Right forelimb (tissue), 1 donor: Measurements from ENCODE around the gene MPHOSPH6.
"Not testable (repeated sequence)": the region's sequence is repeated elsewhere in the genome, so short reads cannot be mapped to it uniquely, and the experiment has no call there.

ENCODE experiments used
- DNase-seq: peaks from one replicate; pipeline ENCODE4 v3.0.0-alpha.2; 2018

Gene MPHOSPH6

DNA sequence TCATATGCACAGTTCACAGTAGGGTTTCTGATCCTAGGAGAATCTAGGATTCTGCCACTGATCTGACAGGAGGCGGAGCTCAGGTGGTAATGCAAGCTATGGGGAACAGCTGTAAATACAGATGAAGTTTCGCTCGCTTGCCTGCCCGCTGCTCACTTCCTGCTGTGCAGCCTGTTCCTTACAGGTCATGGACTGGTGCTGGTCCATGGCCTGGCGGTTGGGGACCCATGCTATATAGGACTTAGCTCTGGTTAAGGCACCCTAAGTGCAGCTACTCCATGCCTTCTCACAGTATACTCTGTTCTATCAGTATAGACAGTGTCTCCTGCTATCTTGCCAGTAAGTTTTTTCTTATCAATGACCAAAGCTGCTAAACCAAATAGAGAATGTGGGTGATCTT, 2.4 kb downstream of the MPHOSPH6 start:
- no peak for DNase-seq

DNA sequence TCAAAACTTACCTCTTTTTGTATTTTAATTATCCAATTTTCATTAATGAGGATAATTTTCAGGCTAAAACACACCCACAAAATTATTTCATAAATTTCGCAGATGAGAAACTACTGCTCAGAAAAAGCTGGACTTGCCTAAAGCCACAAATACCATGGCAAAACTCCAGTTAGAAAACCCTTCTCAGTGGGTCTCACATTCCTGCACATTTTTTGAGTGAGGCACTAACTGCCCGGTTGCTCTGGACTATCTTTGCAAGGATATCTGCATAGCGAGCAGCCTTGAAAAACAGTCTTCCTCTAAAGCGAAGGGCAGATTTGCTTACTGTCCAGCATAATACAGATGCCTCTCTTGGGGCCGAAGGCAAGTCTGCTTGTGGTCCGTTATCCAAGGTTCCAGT, 9.8 kb downstream of the MPHOSPH6 start:
- DNase-seq = no peak

DNA sequence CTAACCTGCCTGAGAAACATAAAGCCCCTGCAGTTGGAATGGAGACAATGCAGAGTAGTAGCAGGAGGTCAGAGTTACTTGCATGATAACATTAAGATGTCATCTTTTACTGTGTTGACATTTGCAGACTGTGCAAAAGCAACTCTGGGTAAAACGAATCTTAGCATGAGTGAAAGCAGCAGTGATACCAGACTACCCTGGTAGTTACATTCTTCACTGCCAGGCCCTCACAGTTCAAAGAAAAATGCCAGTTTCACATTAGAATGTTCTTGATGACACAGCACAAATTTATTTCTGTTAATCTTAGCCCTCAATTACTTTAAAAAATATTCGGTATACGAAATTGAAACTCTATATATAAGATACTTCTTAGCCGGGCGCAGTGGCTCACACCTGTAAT, 12.2 kb downstream of the MPHOSPH6 start:
- no peak for DNase-seq

DNA sequence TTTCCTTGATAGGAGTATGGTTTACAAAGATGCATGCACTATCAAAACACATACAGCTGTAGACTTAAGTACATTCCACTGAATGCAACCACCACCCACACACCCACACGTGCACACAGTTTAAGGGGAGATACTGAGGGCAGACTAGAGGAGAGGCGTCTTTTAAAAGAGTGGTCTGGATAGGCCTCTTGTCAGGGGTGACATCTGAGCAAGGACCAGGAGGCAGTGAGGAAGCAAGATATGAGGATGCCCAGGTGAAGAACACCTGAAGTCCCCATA, 12.6 kb downstream of the MPHOSPH6 start:
- DNase-seq = no peak

DNA sequence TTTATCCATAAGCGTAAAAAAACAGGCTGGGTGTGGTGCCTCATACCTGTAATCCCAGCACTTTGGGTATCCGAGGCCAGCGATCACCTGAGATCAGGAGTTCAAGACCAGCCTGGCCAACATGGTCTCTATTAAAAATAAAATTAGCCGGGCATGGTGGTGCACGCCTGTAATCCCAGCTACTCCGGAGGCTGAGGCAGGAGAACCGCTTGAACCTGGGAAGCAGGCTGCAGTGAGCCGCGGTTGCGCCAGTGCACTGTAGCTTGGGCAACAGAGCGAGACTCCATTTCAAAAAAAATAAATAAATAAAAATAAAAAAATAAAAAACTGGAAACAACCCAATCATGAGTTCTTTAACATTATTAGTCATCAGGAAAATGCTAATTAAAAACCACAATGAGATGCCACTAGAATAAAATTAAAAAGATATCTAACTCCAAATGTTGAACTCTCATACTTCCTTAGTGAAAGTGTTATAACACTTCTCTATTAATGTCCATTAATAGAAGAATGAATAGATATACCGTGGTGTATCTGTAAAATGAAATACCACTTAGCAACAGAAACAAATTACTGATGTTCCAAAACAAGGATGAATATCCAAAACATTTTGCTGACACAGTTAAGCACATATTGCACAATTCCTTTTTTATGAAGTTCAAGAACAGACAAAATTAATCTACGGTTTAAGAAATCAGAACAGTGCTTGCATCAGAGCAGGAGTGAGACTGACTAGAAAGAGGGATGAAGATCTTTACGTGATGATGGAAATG, 13.1 kb downstream of the MPHOSPH6 start:
- DNase-seq = no peak

DNA sequence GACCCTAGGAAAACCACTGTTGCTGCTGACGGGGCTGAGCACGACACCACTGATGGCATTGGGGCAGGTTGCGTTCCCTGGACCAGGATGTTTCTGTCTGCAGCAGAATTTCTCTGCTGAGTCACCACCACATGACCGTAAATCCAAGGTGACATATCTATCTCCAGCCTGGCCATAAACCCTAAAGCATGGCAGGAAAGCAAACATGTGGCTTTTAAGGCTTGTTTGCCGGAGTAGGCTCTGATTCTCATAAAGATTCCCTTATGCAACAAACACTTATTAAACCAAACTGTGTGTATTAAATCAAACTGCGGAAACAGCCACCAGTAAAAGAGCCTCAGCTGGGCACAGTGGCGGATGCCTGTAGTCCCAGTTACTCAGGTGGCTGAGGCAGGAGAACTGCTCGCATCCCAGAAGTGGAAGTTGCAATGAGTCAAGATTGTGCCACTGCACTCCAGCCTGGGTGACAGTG, 17.3 kb downstream of the MPHOSPH6 start:
- DNase-seq = no peak

DNA sequence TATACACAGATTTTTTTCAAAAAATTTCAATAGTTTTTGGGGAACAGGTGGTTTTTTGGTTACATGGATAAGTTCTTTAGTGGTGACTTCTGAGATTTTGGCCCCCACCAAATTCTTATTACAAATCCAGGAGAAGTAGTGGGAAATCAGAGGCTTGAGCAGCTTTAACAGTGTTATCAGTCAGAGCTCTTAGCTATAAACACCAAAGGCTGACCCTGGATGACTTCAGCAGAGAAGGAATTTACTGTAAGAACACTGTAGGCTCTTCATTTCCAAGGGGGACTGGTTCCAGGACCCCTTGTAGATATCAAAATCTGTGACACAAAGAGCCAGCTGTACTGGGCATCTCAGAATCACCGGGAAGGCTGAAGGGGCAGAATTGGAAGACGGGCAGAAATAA, 17.8 kb downstream of the MPHOSPH6 start:
- no peak for DNase-seq

DNA sequence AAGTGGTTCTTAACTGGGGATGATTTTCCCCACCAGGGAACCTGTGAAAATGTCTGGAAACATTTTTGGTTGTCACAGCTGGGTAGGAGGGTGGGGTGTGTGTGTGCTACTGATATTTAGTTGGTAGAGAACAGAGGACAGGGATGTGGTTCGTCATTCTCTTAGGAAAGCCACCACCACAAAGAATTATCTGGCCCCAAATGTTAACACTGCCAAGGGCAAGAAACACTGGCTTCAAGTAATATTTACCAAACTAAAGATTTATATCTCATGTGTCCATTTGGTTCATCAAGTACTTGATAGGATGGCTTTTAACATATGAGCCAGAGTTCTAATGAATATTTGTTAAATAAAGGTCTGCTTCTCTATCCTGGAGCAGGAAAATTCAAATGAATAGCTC, 19.5 kb downstream of the MPHOSPH6 start:
- no peak for DNase-seq

DNA sequence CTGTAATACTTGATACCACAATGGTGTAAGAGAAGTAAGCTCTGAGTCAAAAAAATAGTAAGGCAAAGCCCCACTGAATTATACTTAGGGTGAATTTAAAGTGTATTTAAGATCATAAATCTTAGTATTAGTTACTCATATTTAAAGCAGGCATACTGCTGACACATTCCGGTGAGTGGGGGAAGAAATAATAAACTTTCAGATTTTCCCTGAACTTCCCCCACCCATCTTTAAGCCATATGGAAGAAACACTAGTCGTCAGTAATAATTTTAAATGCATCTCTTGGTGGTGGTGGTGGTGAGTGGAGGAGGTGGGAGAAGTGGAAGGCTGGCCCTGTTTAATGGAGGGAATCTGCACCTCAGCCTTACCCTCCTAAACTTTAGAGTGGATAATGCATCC, 20.5 kb downstream of the MPHOSPH6 start:
- DNase-seq = no peak

DNA sequence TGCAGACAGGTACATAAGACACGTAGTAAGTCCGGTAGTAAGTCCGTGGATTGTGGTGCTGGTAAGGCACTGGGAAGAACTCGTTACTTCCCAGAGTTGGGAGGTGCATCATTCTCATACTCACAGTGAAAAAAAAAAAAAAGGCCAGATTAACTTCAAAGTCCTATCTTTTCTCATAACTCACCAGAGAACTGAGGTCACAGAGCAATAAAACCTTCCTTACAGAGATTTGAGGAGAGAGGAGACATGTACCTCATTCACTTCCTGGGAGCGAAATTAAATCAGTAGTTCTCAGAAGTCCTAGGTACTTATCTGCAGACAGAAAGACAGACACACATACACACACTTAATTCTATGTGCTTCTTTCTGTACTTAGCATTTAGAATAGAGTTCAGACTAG, 22.5 kb downstream of the MPHOSPH6 start:
- no peak for DNase-seq

DNA sequence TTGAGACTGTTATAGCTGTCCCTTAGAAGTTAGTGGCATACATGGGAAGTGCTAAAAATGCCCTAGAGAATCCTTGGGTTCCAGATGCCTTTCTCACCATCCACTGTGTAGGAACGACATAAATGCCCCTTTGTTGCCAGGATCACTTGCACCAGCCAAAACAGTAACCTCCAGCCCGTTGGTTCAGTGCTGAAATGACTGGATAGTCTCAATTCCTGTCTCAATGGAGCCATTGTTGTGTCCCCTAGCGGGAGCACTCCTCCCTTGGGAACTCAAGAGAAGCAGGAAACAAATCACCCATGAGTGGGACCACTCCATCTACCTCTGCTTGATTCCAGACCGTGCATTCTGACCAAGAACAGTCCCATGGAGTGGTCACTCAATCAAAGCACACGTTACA, 23.1 kb downstream of the MPHOSPH6 start:
- DNase-seq = no peak

DNA sequence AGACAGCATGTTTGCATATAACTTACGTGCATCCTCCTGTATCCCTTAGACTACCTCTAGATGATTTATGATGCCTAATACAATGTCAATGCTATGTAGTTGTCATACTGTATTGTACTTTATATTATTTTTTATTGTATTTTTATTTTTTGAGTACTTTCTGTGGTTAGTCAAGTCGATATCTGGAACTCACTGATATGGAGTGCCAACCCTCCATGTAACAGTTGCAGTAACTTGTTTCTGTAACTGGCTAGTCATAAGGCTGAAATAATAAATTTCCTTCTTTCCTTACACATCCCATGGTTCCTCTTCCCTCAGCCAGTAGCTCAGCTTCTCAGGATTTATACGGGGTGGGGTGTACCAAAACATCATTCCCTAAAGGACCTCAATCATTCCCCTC, 23.5 kb downstream of the MPHOSPH6 start:
- DNase-seq = no peak

DNA sequence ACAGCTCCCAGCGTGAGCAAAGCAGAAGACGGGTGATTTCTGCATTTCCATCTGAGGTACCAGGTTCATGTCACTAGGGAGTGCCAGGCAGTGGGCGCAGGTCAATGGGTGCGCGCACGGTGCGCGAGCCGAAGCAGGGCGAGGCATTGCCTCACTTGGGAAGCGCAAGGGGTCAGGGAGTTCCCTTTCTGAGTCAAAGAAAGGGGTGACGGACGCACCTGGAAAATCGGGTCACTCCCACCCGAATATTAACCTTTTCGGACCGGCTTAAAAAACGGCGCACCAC, 30.8 kb downstream of the MPHOSPH6 start:
- not testable (repeated sequence) for DNase-seq

DNA sequence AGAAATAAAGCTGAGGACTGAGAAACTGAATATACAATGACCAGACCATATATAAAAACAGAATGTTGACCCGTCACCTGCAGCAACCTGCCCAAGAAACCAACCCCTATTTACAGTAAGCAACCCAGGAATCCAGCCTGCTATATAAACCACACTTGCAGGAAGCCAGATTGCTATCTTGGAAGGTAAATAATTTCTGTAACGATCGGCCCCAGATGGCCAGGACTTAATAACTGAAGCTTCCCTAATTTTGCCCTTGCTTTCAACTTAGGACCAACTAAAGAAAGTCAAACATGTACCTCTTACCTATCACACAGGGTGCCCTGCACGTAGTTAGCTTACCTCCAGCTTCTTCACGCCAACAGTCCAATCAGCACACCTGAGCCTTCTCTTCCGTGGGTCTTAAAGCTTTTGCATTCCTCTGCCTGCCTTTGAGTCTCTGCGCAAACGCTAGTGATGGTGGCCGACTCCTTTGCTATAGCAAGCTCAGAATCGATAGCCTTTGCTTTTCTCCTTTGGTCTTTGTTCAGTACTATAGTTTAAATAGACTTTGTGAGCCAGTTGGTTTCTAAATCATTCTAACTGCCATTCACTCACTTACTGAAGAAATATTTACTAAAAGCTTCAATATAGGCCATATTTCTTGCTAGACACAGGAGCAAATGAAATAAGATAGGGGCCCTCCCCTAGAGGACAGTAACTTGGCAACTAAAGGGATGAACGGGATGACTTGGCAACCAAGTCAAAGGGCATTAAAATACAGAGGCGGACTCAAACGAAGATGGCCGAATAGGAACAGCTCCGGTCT, 31.3 kb downstream of the MPHOSPH6 start:
- no peak for DNase-seq

DNA sequence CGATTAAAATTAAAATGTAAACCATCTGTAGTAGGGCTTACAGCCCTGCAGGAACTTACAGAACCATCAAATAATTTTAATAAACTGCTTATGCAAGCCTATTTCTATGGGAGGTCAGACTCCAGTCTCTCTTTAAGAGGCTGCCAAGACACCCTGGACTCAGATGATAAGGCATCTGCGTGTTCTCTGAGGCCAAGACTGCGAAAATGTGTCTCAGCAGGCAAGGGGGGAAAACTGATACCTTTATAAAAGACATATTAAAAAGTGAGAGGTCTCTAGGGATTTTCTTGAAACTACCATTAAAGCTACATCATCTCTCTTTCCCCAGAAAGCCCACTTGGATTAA, 32.2 kb downstream of the MPHOSPH6 start:
- DNase-seq = no peak

DNA sequence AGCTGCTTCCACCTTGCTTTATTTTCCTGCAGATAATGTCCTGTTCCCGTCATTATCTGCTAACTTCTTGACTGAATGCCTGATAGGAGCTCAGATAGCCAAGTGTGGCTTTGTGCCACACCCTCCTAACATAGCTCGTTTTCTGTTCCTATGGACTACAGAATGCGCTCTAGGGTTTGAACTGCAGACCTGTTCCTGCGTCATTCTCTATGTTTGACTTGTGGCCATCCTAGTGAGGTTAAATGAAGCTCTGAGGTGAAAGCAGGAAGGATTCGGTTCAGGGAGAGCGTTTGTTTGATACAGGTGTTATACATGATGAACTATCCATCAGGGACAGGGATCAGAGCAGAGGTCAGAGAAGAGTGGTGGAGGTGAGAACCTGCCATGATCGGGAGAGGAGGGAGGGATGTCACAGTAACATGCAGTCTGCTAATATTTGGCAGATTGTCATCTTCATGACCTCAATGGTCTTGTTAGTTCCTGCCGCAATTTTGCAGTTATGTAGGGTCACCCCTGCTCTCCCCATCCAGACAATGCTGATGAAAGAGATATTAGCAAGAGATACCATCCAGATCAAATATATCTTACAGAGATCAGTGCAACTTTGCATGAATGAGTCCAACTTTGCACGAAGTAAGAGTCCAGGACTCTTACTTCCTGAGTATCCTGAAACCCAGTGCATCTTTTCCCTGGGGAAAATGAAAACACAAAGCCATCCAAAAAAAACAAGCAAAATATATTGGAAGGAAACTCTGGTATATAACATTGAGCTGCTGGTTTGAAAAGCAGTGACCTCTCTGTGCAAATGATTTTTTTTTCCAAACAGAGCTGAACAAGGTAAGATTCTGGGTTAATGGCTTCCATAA, 32.8 kb downstream of the MPHOSPH6 start:
- no peak for DNase-seq

DNA sequence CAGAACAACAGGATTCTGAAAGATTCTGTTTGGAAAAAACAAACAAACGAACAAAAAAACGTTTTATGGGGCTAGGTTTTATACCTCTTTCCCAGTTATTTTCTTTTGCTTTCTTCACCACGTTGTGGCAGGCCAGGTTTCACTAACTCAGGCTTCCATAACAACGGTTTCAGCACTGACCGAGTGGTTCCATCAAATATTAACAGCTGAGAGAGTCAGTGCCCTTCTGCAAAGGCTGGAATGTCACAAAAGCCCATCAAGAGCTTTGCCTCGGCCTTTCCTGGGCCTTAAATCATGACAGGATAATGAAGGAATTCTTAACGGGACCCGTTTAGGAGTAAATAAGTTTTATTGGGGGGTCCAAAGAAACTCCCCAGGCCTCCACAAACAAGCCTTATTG, 34.2 kb downstream of the MPHOSPH6 start:
- no peak for DNase-seq

DNA sequence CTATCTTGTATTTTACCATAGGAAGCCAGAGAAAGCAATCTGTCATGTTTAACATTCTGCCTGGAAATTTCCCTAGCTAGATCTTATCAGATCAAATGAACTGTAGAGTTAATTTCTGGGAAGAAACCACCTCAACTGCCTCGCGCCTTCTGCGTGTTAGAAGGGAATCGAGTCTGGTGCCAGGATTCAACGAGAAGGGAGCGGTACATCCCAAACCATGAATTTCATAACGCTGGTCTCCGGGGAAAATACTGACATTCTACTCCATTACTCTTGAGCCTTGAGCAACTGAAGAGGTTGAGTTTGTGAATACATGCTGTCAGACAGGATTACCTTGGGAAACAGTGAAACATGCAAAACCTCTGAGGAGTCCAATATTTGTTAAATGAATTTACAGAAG, 35.2 kb downstream of the MPHOSPH6 start:
- DNase-seq = no peak

DNA sequence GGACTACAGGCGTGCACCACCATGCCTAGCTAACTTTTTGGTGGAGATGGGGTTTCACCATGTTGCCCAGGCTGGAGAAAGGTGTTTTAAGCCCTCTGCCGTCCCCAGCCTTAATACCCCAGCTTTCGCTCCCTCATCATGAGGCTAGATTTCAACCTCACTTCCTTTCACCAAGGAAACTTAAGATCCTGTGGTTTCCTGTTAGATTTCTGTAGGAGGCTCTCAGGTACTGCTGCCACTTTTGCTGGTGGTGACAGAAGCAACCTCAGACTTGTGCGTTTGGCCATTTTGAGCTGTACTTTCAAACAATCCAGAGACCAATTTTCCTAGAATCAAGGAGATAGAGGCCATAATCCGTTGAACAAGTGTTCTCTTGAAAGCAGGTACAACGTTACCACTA, 36.2 kb downstream of the MPHOSPH6 start:
- no peak for DNase-seq

DNA sequence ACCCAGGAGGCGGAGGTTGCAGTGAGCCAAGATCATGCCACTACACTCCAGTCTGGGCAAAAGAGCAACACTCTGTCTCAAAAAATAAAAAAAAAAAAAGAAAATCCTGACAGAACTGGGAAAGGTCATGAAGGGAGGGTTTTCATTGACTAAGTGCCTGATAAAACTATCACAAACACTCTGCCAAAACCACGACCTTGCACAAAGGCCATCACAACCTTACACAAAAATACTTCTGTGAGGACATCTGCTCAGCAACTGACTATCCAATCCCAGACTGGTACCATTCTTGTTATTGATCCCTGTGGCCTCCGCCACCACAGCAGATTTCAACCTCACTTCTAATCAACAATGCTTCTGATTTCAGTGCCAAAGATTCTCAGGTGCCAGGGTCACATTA, 40.1 kb downstream of the MPHOSPH6 start:
- no peak for DNase-seq

DNA sequence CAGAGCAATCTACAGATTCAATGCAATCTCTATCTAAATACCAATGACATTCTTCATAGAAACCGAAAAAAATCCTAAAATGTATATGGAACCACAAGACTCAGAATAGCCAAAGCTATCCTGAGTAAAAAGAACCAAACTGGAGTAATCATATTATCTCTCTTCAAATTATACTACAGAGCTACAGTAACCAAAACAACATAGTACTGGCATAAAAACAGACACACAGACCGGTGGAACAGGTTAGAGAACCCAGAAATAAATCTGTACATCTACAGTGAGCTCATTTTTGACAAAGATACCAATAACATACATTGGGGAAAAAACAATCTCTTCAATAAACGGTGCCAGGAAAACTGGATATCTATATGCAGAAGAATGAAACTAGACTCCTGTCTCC, 45.4 kb downstream of the MPHOSPH6 start:
- no peak for DNase-seq

DNA sequence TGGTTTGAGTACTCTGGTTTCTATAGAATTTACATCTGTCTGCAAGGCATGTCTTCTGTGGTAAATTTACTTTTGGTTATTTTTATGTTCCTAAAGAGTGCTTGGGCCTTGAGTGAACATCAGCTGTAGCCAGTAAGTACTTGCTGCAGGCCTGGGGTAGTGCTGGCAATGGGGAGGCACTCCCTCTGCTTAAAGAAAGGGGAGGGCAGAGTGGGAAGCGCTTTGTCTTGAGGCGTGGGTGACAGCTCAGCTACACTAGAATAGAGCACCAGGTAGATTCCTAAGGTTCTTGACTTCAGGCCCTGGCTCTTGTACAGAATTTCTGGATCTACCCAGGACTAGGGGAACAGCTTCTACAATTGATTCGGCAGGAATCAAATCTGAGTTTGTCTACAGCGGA, 50.6 kb downstream of the MPHOSPH6 start:
- no peak for DNase-seq

DNA sequence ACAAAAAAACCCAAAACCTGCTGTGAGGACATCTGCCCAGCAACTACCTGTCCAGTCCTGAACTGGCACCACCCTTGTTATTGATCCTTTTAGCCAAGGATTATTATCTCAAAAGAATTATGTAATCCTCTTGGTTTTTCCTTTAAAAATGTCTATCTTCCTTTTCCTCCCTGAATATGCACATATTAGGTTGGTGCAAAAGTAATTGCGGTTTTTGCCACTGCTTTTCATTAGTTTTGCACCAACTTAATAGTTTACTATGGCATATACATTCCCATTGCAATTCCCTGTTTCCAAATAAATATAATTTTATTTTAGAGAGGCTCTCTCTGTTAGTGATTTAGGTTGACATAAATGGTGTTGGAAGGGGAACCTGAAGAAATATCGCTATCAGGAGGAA, 51.3 kb downstream of the MPHOSPH6 start:
- DNase-seq = no peak

DNA sequence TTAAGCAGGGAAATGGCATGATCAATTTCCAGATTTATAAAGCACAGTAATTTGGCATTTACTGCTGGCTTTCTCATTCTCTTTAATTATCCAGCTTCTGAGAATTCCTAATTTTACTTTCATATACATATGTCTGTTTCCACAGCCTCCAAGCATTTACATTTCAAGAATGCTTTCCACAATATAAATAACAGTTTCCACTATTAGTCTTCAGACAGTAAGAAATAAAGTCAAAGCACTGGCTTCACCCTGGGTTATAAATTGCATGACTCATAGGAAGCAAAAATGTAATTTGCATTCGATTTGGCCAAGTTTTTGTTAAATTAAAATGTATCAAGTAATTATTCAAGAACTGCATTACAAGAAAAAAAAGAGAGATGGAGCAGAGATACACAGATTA, 53.5 kb downstream of the MPHOSPH6 start:
- DNase-seq = no peak
